HG03196 (cell line): Measurements from ENCODE around the gene AGAP4.
"Not testable (repeated sequence)": the region's sequence is repeated elsewhere in the genome, so short reads cannot be mapped to it uniquely, and the experiment has no call there.

Source experiments
- ATAC-seq: cut with Tn5 transposase; IDR thresholded peaks from one replicate; pipeline ENCODE4 v1.9.1; 2021; ENCODE audit not compliant: unreplicated experiment

AGAP4 gene

GRCh38 chr10:45794761-45795160 lies 52.5 kb downstream of the AGAP4 start:
- ATAC-seq = not testable (repeated sequence)

- not testable (repeated sequence) for ATAC-seq
Measured at GRCh38 chr10:45790694-45791426, 56.4 kb downstream of the AGAP4 start.

- not testable (repeated sequence) for ATAC-seq
Measured at GRCh38 chr10:45789991-45790390, 57.3 kb downstream of the AGAP4 start.

GRCh38 chr10:45787212-45787741 lies 60.0 kb downstream of the AGAP4 start:
- ATAC-seq = not testable (repeated sequence)

- ATAC-seq = not testable (repeated sequence)
Measured at GRCh38 chr10:45786217-45786616, 61.1 kb downstream of the AGAP4 start.
